HG03045 (cell line): Measurements from ENCODE around the gene FPR1.

Experiments
- ATAC-seq: cut with Tn5 transposase; IDR thresholded peaks from one replicate; pipeline ENCODE4 v1.9.1; 2021; ENCODE audit warnings: mild to moderate bottlenecking, moderate library complexity; ENCODE audit not compliant: unreplicated experiment

The FPR1 gene

GRCh38 chr19:51751655-51752054 lies at the start of gene FPR1:
TSS of gene FPR1 (minus strand) at chr19:51751878. CDS start at chr19:51746994, 4,884 bp downstream.
- no peak for ATAC-seq

- ATAC-seq, result no peak
These were observed 49.0 kb upstream of the FPR1 start for GRCh38 chr19:51800473-51801244.

- ATAC-seq, result no peak
These were observed 48.2 kb upstream of the FPR1 start for GRCh38 chr19:51799774-51800472.

GRCh38 chr19:51799034-51799773 lies 47.5 kb upstream of the FPR1 start:
- no peak for ATAC-seq

- ATAC-seq, result no peak
These were observed 46.4 kb upstream of the FPR1 start for GRCh38 chr19:51798062-51798461.

- no peak for ATAC-seq
These were observed 45.8 kb upstream of the FPR1 start for GRCh38 chr19:51797480-51797879.

- no peak for ATAC-seq
These were observed 44.6 kb upstream of the FPR1 start for GRCh38 chr19:51796195-51796679.

GRCh38 chr19:51794885-51795490 lies 43.3 kb upstream of the FPR1 start, which contains the start of gene FPR3:
TSS of gene FPR3 (plus strand) at chr19:51795157. CDS start at chr19:51823749, 28,592 bp downstream.
- no peak for ATAC-seq

- ATAC-seq, result no peak
These were observed 42.3 kb upstream of the FPR1 start for GRCh38 chr19:51793994-51794393.

- ATAC-seq, result no peak
These were observed 41.3 kb upstream of the FPR1 start for GRCh38 chr19:51792932-51793331.

GRCh38 chr19:51789061-51789795 lies 37.5 kb upstream of the FPR1 start:
- no peak for ATAC-seq

GRCh38 chr19:51788029-51788428 lies 36.4 kb upstream of the FPR1 start:
- ATAC-seq, result no peak

- no peak for ATAC-seq
These were observed 35.2 kb upstream of the FPR1 start for GRCh38 chr19:51786646-51787494.

GRCh38 chr19:51784922-51785690 lies 33.4 kb upstream of the FPR1 start:
- no peak for ATAC-seq

GRCh38 chr19:51784109-51784785 lies 32.6 kb upstream of the FPR1 start:
- no peak for ATAC-seq

- no peak for ATAC-seq
These were observed 31.7 kb upstream of the FPR1 start for GRCh38 chr19:51783372-51783771.

GRCh38 chr19:51781999-51782398 lies 30.3 kb upstream of the FPR1 start:
- ATAC-seq, result no peak

GRCh38 chr19:51780270-51780669 lies 28.6 kb upstream of the FPR1 start:
- ATAC-seq, result no peak
